ENCODE data around the gene NARS2.
"Not testable (repeated sequence)": the region's sequence is repeated elsewhere in the genome, so short reads cannot be mapped to it uniquely, and the experiment has no call there.

NARS2 gene

DNA sequence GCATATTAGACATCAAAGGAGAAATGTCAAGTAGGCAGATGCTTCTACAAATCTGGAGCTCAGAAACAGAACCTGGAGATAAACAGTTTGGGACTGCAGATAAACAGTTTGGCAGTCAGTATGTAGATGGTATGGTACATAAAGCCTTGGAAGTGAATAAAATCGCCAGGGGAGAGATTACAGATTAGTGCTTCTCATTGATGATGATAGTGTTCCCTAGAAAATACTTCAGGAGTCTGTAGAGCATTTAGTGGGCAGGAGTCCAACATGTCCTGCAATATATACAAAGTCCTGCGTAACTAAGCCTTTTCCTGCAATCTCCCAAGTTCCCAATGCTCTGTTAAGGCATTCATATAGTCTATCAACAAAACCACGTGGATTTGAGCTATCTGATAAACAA, 35.2 kb downstream of the NARS2 start:
- DNase-seq: no peak

DNA sequence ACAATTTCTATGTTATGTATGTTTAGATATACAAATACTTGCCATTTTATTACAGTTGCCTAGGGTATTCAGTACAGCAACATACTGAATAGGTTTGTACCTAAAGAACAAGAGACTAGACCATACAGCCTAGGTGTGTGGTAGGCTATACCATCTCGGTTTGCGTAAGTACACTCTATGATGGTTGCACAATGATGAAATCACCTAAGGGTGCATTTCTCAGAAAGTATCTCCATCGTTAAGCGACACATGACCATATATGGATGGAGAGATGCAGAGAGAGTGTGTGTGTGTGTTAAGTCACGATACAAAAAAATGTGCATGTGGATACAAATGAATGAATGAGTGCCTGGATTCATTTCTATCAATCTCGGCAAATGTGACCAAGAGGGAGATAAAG, 37.7 kb downstream of the NARS2 start:
- no peak for DNase-seq

- no peak for DNase-seq
Observed at GRCh38 chr11:78535920-78536319, 38.7 kb downstream of the NARS2 start.

GRCh38 chr11:78535027-78535426, 39.6 kb downstream of the NARS2 start:
- DNase-seq: no peak

- no peak for DNase-seq
Observed at GRCh38 chr11:78533399-78533798, 41.3 kb downstream of the NARS2 start.

DNA sequence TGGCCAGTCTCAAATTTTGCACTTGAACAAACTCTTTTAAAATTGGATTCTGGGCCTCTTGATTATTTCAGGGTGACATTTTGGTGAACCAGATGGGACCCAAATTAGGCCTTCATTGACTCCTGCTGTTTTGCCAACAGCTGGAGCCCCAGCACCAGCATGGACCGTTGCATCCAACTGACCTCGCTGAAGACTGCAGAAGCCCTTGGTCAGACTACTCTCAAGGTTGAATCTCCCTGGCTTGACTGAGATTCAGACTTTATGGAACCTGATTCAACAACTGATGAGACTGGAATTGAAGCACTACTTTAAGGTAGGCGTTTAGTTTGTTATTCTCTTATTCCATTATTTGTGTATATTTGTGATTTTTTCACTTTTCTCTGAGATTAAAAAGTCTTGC, 41.7 kb downstream of the NARS2 start:
- DNase-seq: no peak

GRCh38 chr11:78526497-78527146, 48.0 kb downstream of the NARS2 start:
- no peak for DNase-seq

DNA sequence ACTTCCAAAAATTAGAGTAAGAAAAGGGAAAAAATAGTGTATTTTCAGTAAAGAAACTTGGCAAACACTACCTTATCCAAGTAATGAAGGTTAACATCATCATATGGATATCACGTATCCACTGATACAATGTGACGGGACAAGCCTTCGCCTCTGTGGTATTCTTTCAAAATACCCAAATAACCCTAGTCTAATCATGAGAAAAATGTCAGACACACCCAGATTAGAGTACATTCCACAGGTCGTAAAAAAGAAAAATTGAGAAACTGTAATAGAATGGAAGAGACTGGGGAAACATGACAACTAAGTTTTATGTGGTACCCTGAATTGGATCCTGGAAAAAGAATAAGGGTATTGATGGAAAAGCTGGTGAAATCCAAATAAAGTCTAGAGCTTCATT, 48.9 kb downstream of the NARS2 start:
- no peak for DNase-seq

GRCh38 chr11:78520230-78520629, 54.4 kb downstream of the NARS2 start:
- DNase-seq: no peak

DNA sequence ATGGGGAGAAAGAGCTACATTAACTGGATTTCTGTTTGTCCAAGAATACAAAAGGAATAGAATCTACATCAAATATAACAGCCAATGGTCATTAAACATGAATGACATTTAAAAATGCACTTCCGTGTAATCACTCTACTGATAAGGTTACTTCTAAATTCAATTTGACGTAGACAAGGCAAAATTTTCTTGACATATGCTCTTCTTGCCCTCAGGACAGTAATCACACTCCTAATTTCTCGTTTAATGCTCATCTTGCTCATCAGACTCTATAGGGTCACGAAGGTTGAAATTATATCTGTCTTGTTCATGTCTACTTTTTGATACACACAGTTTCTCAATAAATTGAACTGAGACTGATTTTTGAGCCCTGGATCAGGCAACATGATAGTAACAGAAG, 58.4 kb downstream of the NARS2 start:
- DNase-seq: no peak

GRCh38 chr11:78514922-78515502, 59.7 kb downstream of the NARS2 start:
- no peak for DNase-seq

- DNase-seq: not testable (repeated sequence)
Observed at GRCh38 chr11:78513085-78513484, 61.6 kb downstream of the NARS2 start.

GRCh38 chr11:78510597-78510996, 64.1 kb downstream of the NARS2 start:
- no peak for DNase-seq

- no peak for DNase-seq
Observed at GRCh38 chr11:78510025-78510596, 64.6 kb downstream of the NARS2 start.

GRCh38 chr11:78504708-78505107, 70.0 kb downstream of the NARS2 start:
- no peak for DNase-seq

- DNase-seq: no peak
Observed at GRCh38 chr11:78504181-78504580, 70.5 kb downstream of the NARS2 start.

DNA sequence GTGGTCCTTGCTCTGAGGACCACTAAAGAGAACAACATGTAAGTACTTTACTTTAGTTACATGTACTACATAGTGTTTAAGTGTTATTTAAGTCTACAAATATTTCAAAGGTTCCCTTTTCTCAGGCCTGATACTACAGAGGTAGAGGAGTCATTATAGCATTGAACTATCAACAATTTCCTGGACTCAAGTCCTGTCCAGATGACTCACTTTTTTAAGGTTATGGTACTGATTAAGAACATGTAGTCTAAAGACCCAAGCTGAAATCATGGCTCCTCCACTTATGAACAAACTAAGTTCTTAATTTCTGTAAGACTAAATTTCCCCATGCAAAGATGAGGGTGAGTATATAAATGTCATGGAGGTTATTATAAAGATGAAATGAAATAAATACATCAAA, 74.7 kb downstream of the NARS2 start:
- DNase-seq: no peak

DNA sequence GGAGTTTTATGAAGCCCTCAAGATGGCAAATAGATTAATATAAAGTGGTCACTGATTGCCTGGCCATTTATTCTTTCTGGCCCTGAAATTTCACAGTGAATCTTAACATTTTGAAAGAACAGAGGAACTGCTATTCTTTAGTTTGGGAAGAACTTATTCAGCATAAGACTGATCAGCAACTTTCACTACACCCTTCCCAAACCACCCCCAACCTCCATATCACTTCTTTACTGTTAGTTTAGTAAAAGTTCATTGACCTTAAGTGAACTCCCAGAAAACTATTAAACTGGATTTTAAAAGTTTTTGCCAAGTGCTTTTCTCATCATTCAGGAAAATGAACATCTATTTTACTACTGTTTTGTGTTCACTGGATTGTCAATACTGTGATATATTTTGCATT, 77.4 kb downstream of the NARS2 start:
- no peak for DNase-seq

DNA sequence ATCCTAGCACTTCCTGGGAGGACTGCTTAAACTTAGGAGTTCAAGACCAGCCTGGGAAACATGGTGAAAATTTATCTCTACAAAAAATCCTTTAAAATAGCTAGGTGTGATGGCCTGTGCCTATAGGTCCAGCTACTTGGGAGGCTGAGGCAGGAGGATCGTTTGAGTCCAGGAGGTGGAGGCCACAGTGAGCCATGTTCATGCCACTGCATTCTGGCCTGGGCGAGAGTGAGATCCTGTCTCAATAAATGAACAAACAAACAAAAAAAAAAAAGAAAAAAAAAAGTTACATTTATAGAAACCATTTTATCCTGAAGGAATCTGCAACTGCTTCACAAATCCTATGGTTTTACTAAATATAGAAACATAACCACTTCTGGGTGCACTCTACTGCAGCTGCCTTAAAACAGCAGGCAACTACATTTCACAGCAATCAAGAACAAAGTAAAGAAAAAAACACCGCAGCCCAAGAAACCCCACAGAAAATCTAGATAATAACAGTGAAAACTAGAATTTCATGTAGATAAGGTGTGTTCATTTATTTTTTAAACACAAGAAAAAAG, 81.2 kb downstream of the NARS2 start:
- no peak for DNase-seq

GRCh38 chr11:78492973-78493372, 81.7 kb downstream of the NARS2 start:
- peak; percentile 1 for DNase-seq

DNA sequence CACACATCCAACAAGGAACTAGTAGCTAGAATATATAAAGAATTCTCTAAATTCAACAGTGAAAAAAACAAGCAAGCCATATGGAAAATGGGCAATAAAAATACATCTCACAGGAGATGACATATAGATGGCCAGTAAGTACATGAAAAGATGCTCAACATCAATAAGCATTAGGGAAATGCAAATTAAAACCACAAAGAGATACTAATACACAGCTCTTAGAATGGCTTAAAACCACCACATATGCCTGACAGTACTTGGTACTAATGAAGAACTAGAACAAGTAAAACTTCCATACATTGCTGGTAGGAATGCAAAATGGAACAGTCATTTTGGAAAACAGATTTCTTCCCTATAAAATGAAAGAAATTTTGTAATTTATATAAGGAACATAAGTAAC, 85.5 kb downstream of the NARS2 start:
- no peak for DNase-seq

DNA sequence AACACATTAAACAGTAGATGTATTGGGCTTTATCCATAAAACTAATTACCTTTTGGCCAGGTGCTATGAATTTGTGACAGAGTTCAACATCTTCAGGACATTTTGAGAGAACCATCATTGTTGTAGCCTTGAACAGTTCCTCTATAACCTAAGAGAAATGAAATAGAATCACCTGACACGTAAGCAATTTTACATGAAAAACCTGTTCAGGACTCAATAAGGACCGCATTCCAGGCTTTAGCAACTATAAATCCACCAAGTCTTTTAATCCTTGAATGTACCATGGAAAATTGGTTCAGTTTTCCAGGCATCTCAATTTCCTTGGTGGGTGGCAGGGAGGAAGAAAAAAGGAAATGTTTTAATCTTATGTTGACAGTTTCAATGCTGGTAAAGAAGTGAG, 96.1 kb downstream of the NARS2 start:
- DNase-seq: no peak

DNA sequence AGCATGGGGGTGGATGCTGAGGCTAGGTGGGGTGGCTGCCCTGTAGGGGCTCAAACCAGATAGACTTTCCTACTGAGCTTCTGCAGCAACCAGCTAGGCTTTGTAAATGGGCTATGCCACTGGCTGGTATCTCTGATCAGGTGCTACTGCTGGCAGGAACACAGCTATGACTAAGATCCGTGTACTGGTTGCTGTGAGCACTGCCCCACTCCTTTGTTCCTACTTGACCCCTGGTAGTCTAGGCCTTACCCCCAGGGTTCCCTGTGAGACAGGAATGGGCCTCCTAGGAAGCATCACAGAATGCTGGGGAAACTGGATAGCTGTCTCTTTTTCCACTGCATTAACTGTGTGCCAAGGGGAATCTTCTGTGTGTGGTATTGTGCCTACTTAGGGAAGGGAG, 98.6 kb downstream of the NARS2 start:
- no peak for DNase-seq

DNA sequence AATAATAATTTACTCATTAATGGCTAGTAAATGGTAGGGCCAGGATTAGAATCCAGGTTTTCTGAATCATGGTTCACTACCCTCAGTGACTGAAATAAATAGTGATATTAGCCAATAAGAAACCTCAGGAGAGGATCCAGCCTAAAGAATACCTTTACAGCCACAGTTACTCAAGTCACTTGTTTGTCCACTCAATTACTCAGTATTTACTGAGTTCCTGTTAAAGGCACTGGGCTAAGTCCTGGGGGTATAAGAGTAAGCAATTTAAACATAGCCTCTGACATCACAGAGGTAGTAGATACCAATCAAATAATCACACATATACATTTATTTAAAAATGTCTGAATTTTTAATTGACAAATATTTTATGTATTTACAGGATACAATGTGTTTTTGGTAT, 100.2 kb downstream of the NARS2 start:
- DNase-seq: no peak

- DNase-seq: no peak
Observed at GRCh38 chr11:78472905-78473304, 101.8 kb downstream of the NARS2 start.
